GM23338 (cell line): ENCODE results near the gene TTF1. TPM values are rescaled to one million over a fixed set of nuclear protein-coding genes. Genes with fewer than 3 reads are reported as not detected.

ENCODE experiments used
- ATAC-seq: fragments of 200-7000 bp; cut with Tn5 transposase; 3 replicates; pipeline ENCODE4 v1.9.1; 2020
- DNase-seq: peaks from one replicate; pipeline ENCODE4 v3.0.0-alpha.2; 2015; ENCODE audit warnings: low spot score
- H2AFZ ChIP-seq: fragments of 200-600 bp; sonication (generic); 2 replicates; pipeline ENCODE4 v1.8.0; 2016; ENCODE audit warnings: antibody characterized with exemption, mild to moderate bottlenecking, moderate library complexity
- H3F3A ChIP-seq: fragments of 200-600 bp; sonication (generic); replicated peaks from 2 replicates; pipeline ENCODE4 v1.8.0; 2017; ENCODE audit warnings: antibody characterized with exemption, mixed run types, low read depth
- H3K27ac ChIP-seq: fragments of 200-600 bp; sonication (generic); 2 replicates; pipeline ENCODE4 v1.6.1; 2016; ENCODE audit warnings: low read depth
- H3K27me3 ChIP-seq: fragments of 200-600 bp; sonication (generic); 2 replicates; pipeline ENCODE4 v1.8.0; 2016; ENCODE audit warnings: mild to moderate bottlenecking, mixed run types, moderate library complexity; ENCODE audit not compliant: insufficient read depth
- H3K36me3 ChIP-seq: fragments of 200-600 bp; sonication (generic); 2 replicates; pipeline ENCODE4 v1.8.0; 2016; ENCODE audit warnings: mild to moderate bottlenecking; ENCODE audit not compliant: insufficient read depth
- H3K4me1 ChIP-seq: fragments of 200-600 bp; sonication (generic); 2 replicates; pipeline ENCODE4 v1.8.0; 2016; ENCODE audit warnings: mild to moderate bottlenecking, moderate library complexity; ENCODE audit not compliant: insufficient read depth
- H3K4me2 ChIP-seq: fragments of 200-600 bp; sonication (generic); 2 replicates; pipeline ENCODE4 v1.7.1; 2017; ENCODE audit warnings: mixed run types
- H3K4me3 ChIP-seq: fragments of 200-600 bp; sonication (generic); 2 replicates; pipeline ENCODE4 v1.6.1; 2016; ENCODE audit warnings: mixed run types
- H3K79me2 ChIP-seq: fragments of 200-600 bp; sonication (generic); replicated peaks from 2 replicates; pipeline ENCODE4 v1.8.0; 2017; ENCODE audit warnings: mild to moderate bottlenecking; ENCODE audit not compliant: insufficient read depth
- H3K9me2 ChIP-seq: fragments of 200-600 bp; sonication (generic); 2 replicates; pipeline ENCODE4 v1.8.0; 2017; ENCODE audit not compliant: insufficient read depth
- H4K20me1 ChIP-seq: fragments of 200-600 bp; sonication (generic); replicated peaks from 2 replicates; pipeline ENCODE4 v1.8.0; 2017; ENCODE audit warnings: mild to moderate bottlenecking; ENCODE audit not compliant: insufficient read depth
- H3K27ac Mint-ChIP-seq: 2 replicates; pipeline ENCODE4 v1.8.0; 2020; ENCODE audit warnings: inconsistent platforms, mild to moderate bottlenecking, moderate library complexity, mixed read lengths
- H3K27me3 Mint-ChIP-seq: 3 replicates; pipeline ENCODE4 v1.8.0; 2022; ENCODE audit warnings: low read depth, mild to moderate bottlenecking, moderate library complexity, mixed read lengths, inconsistent platforms; ENCODE audit not compliant: insufficient read depth, poor library complexity
- H3K36me3 Mint-ChIP-seq: 3 replicates; pipeline ENCODE4 v1.8.0; 2021; ENCODE audit warnings: low read depth, mild to moderate bottlenecking, inconsistent platforms, moderate library complexity, mixed read lengths
- H3K4me1 Mint-ChIP-seq: 3 replicates; pipeline ENCODE4 v1.8.0; 2020; ENCODE audit warnings: mild to moderate bottlenecking, inconsistent platforms, mixed read lengths
- H3K4me3 Mint-ChIP-seq: 3 replicates; pipeline ENCODE4 v1.8.0; 2021; ENCODE audit warnings: moderate library complexity, mild to moderate bottlenecking, inconsistent platforms, mixed read lengths
- H3K9me3 Mint-ChIP-seq: 3 replicates; pipeline ENCODE4 v1.8.0; 2020; ENCODE audit warnings: moderate library complexity, mild to moderate bottlenecking, inconsistent platforms, mixed read lengths
- CREB1 ChIP-seq: fragments of 250-450 bp; sonication (Bioruptor Pico); IDR thresholded peaks from 2 replicates; pipeline ENCODE4 v1.5.0; 2020; ENCODE audit warnings: low read depth, mild to moderate bottlenecking, moderate library complexity
- CTCF ChIP-seq, 2 experiments: fragments of 200-600 bp in 1 of 2; sonication (generic) in 1 of 2; conservative IDR thresholded peaks; 2 replicates each; pipeline versions ENCODE4 v1.5.1 to v1.6.1; 2016 to 2017; ENCODE audit warnings: antibody characterized with exemption in 2 of 2, low read depth in 2 of 2, mild to moderate bottlenecking in 2 of 2, moderate library complexity in 1 of 2
- EZH2 ChIP-seq: fragments of 200-600 bp; sonication (generic); IDR thresholded peaks from one replicate; pipeline ENCODE4 v1.8.0; 2017; ENCODE audit warnings: antibody characterized with exemption, mild to moderate bottlenecking, low read depth; ENCODE audit not compliant: unreplicated experiment
- EZH2phosphoT487 ChIP-seq: fragments of 200-600 bp; sonication (generic); IDR thresholded peaks from one replicate; pipeline ENCODE4 v1.8.1; 2018; ENCODE audit warnings: antibody characterized with exemption; ENCODE audit not compliant: unreplicated experiment
- NANOG ChIP-seq: IDR thresholded peaks from 2 replicates; pipeline ENCODE4 v1.6.1; 2016; ENCODE audit warnings: antibody characterized with exemption, borderline replicate concordance
- POLR2AphosphoS5 ChIP-seq: IDR thresholded peaks from 2 replicates; pipeline ENCODE4 v1.6.1; 2016; ENCODE audit warnings: antibody characterized with exemption, low read depth
- REST ChIP-seq: IDR thresholded peaks from one replicate; pipeline ENCODE4 v1.6.1; 2018; ENCODE audit warnings: antibody characterized with exemption; ENCODE audit not compliant: unreplicated experiment
- ZNF331 ChIP-seq: fragments of 250-450 bp; sonication (Bioruptor Pico); IDR thresholded peaks from 2 replicates; pipeline ENCODE4 v1.5.0; 2020; ENCODE audit warnings: low read depth, mild to moderate bottlenecking, moderate library complexity
- polyA plus RNA-seq: library from polyadenylated mRNA; unstranded; fragments of >200 nt; fragmentation: Nextera tagmentation; extraction: Ambion mirVana; gene quantifications from 2 replicates; pipeline ENCODE4 v1.2.1, GENCODE V29; 2016
- total RNA-seq: library from RNA; depleted of rRNA; stranded (reverse); fragments of >200 nt; shearing (Covaris generic); gene quantifications from 2 replicates; pipeline ENCODE4 v1.2.3, GENCODE V29; 2014
- TF ChIP-seq, protein P1 (sequence below): fragments of 250-450 bp; sonication (Bioruptor Pico); IDR thresholded peaks from 2 replicates; pipeline ENCODE4 v1.5.0; 2020; ENCODE audit warnings: mild to moderate bottlenecking, moderate library complexity

TTF1 gene
- total and polyA plus RNA-seq, 2 experiments from 2014 or later = 14.9 to 25.0 TPM

- no peak for DNase-seq
- no peak for TF ChIP-seq REST
- TF ChIP-seq NANOG = no peak
- TF ChIP-seq, protein P1, sequence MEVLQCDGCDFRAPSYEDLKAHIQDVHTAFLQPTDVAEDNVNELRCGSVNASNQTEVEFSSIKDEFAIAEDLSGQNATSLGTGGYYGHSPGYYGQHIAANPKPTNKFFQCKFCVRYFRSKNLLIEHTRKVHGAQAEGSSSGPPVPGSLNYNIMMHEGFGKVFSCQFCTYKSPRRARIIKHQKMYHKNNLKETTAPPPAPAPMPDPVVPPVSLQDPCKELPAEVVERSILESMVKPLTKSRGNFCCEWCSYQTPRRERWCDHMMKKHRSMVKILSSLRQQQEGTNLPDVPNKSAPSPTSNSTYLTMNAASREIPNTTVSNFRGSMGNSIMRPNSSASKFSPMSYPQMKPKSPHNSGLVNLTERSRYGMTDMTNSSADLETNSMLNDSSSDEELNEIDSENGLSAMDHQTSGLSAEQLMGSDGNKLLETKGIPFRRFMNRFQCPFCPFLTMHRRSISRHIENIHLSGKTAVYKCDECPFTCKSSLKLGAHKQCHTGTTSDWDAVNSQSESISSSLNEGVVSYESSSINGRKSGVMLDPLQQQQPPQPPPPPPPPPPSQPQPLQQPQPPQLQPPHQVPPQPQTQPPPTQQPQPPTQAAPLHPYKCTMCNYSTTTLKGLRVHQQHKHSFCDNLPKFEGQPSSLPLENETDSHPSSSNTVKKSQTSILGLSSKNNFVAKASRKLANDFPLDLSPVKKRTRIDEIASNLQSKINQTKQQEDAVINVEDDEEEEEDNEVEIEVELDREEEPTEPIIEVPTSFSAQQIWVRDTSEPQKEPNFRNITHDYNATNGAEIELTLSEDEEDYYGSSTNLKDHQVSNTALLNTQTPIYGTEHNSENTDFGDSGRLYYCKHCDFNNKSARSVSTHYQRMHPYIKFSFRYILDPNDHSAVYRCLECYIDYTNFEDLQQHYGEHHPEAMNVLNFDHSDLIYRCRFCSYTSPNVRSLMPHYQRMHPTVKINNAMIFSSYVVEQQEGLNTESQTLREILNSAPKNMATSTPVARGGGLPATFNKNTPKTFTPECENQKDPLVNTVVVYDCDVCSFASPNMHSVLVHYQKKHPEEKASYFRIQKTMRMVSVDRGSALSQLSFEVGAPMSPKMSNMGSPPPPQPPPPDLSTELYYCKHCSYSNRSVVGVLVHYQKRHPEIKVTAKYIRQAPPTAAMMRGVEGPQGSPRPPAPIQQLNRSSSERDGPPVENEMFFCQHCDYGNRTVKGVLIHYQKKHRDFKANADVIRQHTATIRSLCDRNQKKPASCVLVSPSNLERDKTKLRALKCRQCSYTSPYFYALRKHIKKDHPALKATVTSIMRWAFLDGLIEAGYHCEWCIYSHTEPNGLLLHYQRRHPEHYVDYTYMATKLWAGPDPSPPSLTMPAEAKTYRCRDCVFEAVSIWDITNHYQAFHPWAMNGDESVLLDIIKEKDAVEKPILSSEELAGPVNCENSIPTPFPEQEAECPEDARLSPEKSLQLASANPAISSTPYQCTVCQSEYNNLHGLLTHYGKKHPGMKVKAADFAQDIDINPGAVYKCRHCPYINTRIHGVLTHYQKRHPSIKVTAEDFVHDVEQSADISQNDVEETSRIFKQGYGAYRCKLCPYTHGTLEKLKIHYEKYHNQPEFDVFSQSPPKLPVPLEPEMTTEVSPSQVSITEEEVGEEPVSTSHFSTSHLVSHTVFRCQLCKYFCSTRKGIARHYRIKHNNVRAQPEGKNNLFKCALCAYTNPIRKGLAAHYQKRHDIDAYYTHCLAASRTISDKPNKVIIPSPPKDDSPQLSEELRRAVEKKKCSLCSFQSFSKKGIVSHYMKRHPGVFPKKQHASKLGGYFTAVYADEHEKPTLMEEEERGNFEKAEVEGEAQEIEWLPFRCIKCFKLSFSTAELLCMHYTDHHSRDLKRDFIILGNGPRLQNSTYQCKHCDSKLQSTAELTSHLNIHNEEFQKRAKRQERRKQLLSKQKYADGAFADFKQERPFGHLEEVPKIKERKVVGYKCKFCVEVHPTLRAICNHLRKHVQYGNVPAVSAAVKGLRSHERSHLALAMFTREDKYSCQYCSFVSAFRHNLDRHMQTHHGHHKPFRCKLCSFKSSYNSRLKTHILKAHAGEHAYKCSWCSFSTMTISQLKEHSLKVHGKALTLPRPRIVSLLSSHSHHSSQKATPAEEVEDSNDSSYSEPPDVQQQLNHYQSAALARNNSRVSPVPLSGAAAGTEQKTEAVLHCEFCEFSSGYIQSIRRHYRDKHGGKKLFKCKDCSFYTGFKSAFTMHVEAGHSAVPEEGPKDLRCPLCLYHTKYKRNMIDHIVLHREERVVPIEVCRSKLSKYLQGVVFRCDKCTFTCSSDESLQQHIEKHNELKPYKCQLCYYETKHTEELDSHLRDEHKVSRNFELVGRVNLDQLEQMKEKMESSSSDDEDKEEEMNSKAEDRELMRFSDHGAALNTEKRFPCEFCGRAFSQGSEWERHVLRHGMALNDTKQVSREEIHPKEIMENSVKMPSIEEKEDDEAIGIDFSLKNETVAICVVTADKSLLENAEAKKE (CRISPR knock-in tag) = no peak
- TF ChIP-seq EZH2phosphoT487 = no peak
- no peak for TF ChIP-seq POLR2AphosphoS5
- no peak for TF ChIP-seq CREB1
- TF ChIP-seq EZH2 = no peak
- no peak for TF ChIP-seq ZNF331 (CRISPR knock-in tag)
- TF ChIP-seq CTCF (conservative IDR thresholded peaks at IDR 0.05; ENCODE audit: low read depth in 2 of 2) = no peak
- Histone ChIP-seq H3K4me3 (no peak overlapping the region), H4K20me1 (peaks cover 17% of the 10 kb centered on the region), H3K27me3 (no peaks in the 10 kb centered on the region), H3K4me1 (no peaks in the 10 kb centered on the region), H3K27ac (no peak overlapping the region), H3K79me2 (no peaks in the 10 kb centered on the region), H2AFZ (no peak overlapping the region), H3K36me3 (peaks cover 21% of the 10 kb centered on the region), H3K9me2 (no peaks in the 10 kb centered on the region), H3F3A (peaks cover 6% of the 10 kb centered on the region; the same call in 1 of the 2 replicates), H3K4me2 (no peak overlapping the region)
- Mint-ChIP-seq H3K9me3 (no peaks in the 10 kb centered on the region), H3K27me3 (peaks cover 2% of the 10 kb centered on the region), H3K27ac (no peak overlapping the region), H3K36me3 (peaks cover 62% of the 10 kb centered on the region), H3K4me1 (no peaks in the 10 kb centered on the region), H3K4me3 (no peak overlapping the region)
- no peak for ATAC-seq
Observed at GRCh38 chr9:132383462-132383883, 23.2 kb downstream of the TTF1 start.
